ENCODE results near the gene CFAP57. TPM values are rescaled to one million over a fixed set of nuclear protein-coding genes. Genes with fewer than 3 reads are reported as not detected.

Gene CFAP57
- total and polyA plus RNA-seq, 2 of the 8 experiments (the other 6 are each of a cell fraction or from before 2014, with no cell fraction given) = 0.20 to 0.80 TPM

DNA sequence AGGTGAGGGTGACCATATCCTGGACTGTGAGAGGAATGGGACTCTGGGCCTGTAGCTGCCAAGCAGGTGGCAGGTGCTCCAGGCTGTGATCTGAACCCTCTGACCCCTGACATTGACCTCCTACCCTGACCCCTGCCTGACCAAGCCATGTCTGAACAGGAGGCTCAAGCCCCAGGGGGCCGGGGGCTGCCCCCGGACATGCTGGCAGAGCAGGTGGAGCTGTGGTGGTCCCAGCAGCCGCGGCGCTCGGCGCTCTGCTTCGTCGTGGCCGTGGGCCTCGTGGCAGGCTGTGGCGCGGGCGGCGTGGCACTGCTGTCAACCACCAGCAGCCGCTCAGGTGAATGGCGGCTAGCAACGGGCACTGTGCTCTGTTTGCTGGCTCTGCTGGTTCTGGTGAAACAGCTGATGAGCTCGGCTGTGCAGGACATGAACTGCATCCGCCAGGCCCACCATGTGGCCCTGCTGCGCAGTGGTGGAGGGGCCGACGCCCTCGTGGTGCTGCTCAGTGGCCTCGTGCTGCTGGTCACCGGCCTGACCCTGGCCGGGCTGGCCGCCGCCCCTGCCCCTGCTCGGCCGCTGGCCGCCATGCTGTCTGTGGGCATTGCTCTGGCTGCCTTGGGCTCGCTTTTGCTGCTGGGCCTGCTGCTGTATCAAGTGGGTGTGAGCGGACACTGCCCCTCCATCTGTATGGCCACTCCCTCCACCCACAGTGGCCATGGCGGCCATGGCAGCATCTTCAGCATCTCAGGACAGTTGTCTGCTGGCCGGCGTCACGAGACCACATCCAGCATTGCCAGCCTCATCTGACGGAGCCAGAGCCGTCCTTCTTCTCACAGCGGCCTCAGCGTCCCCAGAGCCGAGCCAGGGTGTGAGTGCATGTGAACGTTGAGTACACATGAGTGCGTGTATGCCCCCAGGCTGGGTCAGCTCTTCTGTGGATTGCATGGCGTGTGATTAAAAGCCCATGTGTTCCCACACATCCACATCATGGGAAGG lies 100.7 kb downstream of the CFAP57 start:
- POLR2A ChIA-PET (ENCODE audit: partially characterized antibody) = interaction anchor here (0.5 to 3.2 kb wide), 3 partner anchors 8 to 11 kb away, joined by 3 to 31 read pairs (median 7); partner anchors contain the start of gene C1orf210
- no peak for FAIRE-seq

More for the DNA sequence above, 100.7 kb downstream of the CFAP57 start:
- Histone ChIP-seq H3K79me2 (ENCODE audit: control insufficient read depth in 1 of 2, insufficient read depth in 2 of 2, low read length in 2 of 2) (0 out of 4 replicates have a peak, but pooled peaks cover 0 to 3% of the 10 kb centered on the region in 2 experiments), H2BK12ac (ENCODE audit: low read depth, low read length) (no peak overlapping the region), H4K8ac (ENCODE audit: extremely low read depth, insufficient read depth, low read length) (no peak overlapping the region; the same call in 1 of the 2 replicates), H3K4me2 (ENCODE audit: insufficient read depth in 1 of 2, low read depth in 2 of 2, low read length in 2 of 2) (no peak overlapping the region), H2BK5ac (ENCODE audit: low read depth, low read length) (no peak overlapping the region), H3K18ac (ENCODE audit: extremely low read depth, low read length) (no peak overlapping the region), H3K9me3 (ENCODE audit: insufficient read depth in 2 of 2, low read depth in 1 of 2, low read length in 1 of 2) (no peaks in the 10 kb centered on the region), H2AFZ (ENCODE audit: low read length) (no peak overlapping the region), H2BK120ac (replicated peaks; ENCODE audit: low read depth, low read length) (no peak overlapping the region), H3K9ac (replicated peaks in 1 of 4; ENCODE audit: extremely low read depth in 1 of 4, low read depth in 3 of 4, low read length in 3 of 4) (no peak overlapping the region), H4K91ac (replicated peaks; ENCODE audit: insufficient read length, low read length) (no peak overlapping the region), H4K5ac (ENCODE audit: insufficient read length, low read depth, low read length) (no peak overlapping the region), H3K79me1 (ENCODE audit: low read depth, low read length) (peaks cover 3% of the 10 kb centered on the region), H2BK20ac (ENCODE audit: low read length) (no peak overlapping the region), H3K56ac (replicated peaks; ENCODE audit: insufficient read length, low read depth, low read length) (no peak overlapping the region), H3K36me3 (ENCODE audit: control insufficient read depth in 2 of 4, insufficient read depth in 4 of 4, low read length in 3 of 4) (peaks cover 2 to 12% (median 6%) of the 10 kb centered on the region in 4 experiments; a peak in 6 of 8 replicates), H4K20me1 (replicated peaks in 1 of 2; ENCODE audit: control insufficient read depth in 1 of 2, insufficient read depth in 2 of 2, low read length in 2 of 2) (no peaks in the 10 kb centered on the region), H2BK15ac (ENCODE audit: low read length) (no peak overlapping the region), H3K23ac (ENCODE audit: insufficient read length) (no peak overlapping the region), H2AK5ac (ENCODE audit: low read depth, low read length) (no peak overlapping the region), H3K4me3 (ENCODE audit: extremely low read depth in 1 of 4, insufficient read depth in 2 of 4, low read depth in 3 of 4, low read length in 4 of 4) (no peak overlapping the region), H3K23me2 (ENCODE audit: low read depth, low read length) (peaks cover 5% of the 10 kb centered on the region; the same call in 1 of the 2 replicates), H3K27ac (ENCODE audit: low read depth, low read length) (no peak overlapping the region), H3K4ac (replicated peaks; ENCODE audit: insufficient read length, low read depth, low read length) (no peak overlapping the region), H3K14ac (ENCODE audit: insufficient read length) (no peak overlapping the region), H3K4me1 (replicated peaks in 1 of 4; ENCODE audit: control insufficient read depth in 3 of 4, insufficient read depth in 4 of 4, low read length in 3 of 4) (peaks cover 0 to 12% (median 5%) of the 10 kb centered on the region in 4 experiments; a peak in 5 of 7 replicates), H3K27me3 (replicated peaks in 1 of 4; ENCODE audit: control insufficient read depth in 3 of 4, extremely low read depth in 1 of 4, insufficient read depth in 3 of 4, low read length in 3 of 4) (no peaks in the 10 kb centered on the region)
- no peak for DNase-seq (ENCODE audit: low read depth in 1 of 2, low spot score in 2 of 2)
- CTCF ChIA-PET (ENCODE audit: partially characterized antibody) = interaction anchor here (2.0 kb wide), 1 partner anchor 12 kb away, joined by 12 read pairs; the partner anchor contains the start of gene C1orf210
- 92% methylated on average over 46 of the region's 46 CpGs; no CpG with 5 or more reads in 1 of the 2 experiments for WGBS, 2 experiments (ENCODE audit: extremely low coverage in 1 of 2, insufficient coverage in 1 of 2, insufficient read length in 1 of 2, insufficient replicate concordance in 2 of 2, low coverage in 1 of 2, low lambda C conversion rate in 2 of 2, missing lambda C conversion rate in 1 of 2)
- TF ChIP-seq RXRA (IDR thresholded peaks at IDR 0.05; ENCODE audit: insufficient read depth, low read depth, low read length) (no peak), TBP (IDR thresholded peaks at IDR 0.05; ENCODE audit: low read depth, low read length) (no peak), SUZ12 (IDR thresholded peaks at IDR 0.05; ENCODE audit: low read length) (no peak)
- TF ChIP-seq, protein P1, sequence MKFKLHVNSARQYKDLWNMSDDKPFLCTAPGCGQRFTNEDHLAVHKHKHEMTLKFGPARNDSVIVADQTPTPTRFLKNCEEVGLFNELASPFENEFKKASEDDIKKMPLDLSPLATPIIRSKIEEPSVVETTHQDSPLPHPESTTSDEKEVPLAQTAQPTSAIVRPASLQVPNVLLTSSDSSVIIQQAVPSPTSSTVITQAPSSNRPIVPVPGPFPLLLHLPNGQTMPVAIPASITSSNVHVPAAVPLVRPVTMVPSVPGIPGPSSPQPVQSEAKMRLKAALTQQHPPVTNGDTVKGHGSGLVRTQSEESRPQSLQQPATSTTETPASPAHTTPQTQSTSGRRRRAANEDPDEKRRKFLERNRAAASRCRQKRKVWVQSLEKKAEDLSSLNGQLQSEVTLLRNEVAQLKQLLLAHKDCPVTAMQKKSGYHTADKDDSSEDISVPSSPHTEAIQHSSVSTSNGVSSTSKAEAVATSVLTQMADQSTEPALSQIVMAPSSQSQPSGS (IDR thresholded peaks at IDR 0.05; ENCODE audit: low read length) = no peak
- TF ChIP-seq, protein P2, sequence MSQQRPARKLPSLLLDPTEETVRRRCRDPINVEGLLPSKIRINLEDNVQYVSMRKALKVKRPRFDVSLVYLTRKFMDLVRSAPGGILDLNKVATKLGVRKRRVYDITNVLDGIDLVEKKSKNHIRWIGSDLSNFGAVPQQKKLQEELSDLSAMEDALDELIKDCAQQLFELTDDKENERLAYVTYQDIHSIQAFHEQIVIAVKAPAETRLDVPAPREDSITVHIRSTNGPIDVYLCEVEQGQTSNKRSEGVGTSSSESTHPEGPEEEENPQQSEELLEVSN (IDR thresholded peaks at IDR 0.05) = no peak
- TF ChIP-seq, protein P3, sequence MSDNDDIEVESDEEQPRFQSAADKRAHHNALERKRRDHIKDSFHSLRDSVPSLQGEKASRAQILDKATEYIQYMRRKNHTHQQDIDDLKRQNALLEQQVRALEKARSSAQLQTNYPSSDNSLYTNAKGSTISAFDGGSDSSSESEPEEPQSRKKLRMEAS (IDR thresholded peaks at IDR 0.05) = no peak

All from H1 (cell line).